Astrocyte (in vitro differentiated cells and primary cell): Measurements from ENCODE around the gene SMIM27.

Source experiments
- CTCF ChIP-seq: IDR thresholded peaks from 2 replicates; pipeline ENCODE4 v1.5.1; 2011; ENCODE audit warnings: low read depth, mild to moderate bottlenecking, inconsistent platforms, low read length, moderate library complexity; ENCODE audit not compliant: insufficient read depth
- EZH2 ChIP-seq: IDR thresholded peaks from 2 replicates; pipeline ENCODE4 v1.6.1; 2012; ENCODE audit warnings: mild to moderate bottlenecking, low read length, inconsistent platforms; ENCODE audit not compliant: insufficient read depth

- TF ChIP-seq CTCF (no peak), EZH2 (no peak)
Observed at GRCh38 chr9:32590476-32590875, 38.3 kb downstream of the SMIM27 start.
